GM18517 (cell line): ENCODE results near the gene PPP1R1A.

Experiments used
- ATAC-seq: cut with Tn5 transposase; IDR thresholded peaks from one replicate; pipeline ENCODE4 v1.9.1; 2021; ENCODE audit warnings: mild to moderate bottlenecking, moderate library complexity; ENCODE audit not compliant: unreplicated experiment

The PPP1R1A gene

GRCh38 chr12:54588110-54588889 is at the start of gene PPP1R1A:
PPP1R1A (minus strand) TSS chr12:54588659; CDS start chr12:54588488, 171 bp downstream.
- ATAC-seq = no peak

- no peak for ATAC-seq
These were observed 46.3 kb upstream of the PPP1R1A start, which contains the start of gene LACRT for GRCh38 chr12:54634795-54635194. LACRT (minus strand) TSS chr12:54634895; CDS start chr12:54634841, 54 bp downstream.

- ATAC-seq = no peak
These were observed 43.7 kb upstream of the PPP1R1A start for GRCh38 chr12:54631988-54632728.

GRCh38 chr12:54631551-54631950 is 43.1 kb upstream of the PPP1R1A start:
- ATAC-seq = no peak

GRCh38 chr12:54629925-54630324 is 41.5 kb upstream of the PPP1R1A start:
- no peak for ATAC-seq

GRCh38 chr12:54628186-54628846 is 39.9 kb upstream of the PPP1R1A start:
- no peak for ATAC-seq

GRCh38 chr12:54627304-54627703 is 38.8 kb upstream of the PPP1R1A start:
- ATAC-seq = no peak

- no peak for ATAC-seq
These were observed 37.1 kb upstream of the PPP1R1A start for GRCh38 chr12:54625598-54625997.

GRCh38 chr12:54624315-54625279 is 36.1 kb upstream of the PPP1R1A start:
- no peak for ATAC-seq

- no peak for ATAC-seq
These were observed 34.2 kb upstream of the PPP1R1A start for GRCh38 chr12:54622463-54623183.

GRCh38 chr12:54616933-54617680 is 28.6 kb upstream of the PPP1R1A start:
- no peak for ATAC-seq

GRCh38 chr12:54612225-54612750 is 23.8 kb upstream of the PPP1R1A start:
- ATAC-seq = no peak

- no peak for ATAC-seq
These were observed 23.3 kb upstream of the PPP1R1A start for GRCh38 chr12:54611715-54612149.

- no peak for ATAC-seq
These were observed 20.3 kb upstream of the PPP1R1A start for GRCh38 chr12:54608769-54609168.

GRCh38 chr12:54608156-54608555 is 19.7 kb upstream of the PPP1R1A start:
- no peak for ATAC-seq

- ATAC-seq = no peak
These were observed 18.1 kb upstream of the PPP1R1A start for GRCh38 chr12:54606556-54606955.

GRCh38 chr12:54605138-54605970 is 16.9 kb upstream of the PPP1R1A start:
- ATAC-seq = no peak

- ATAC-seq = no peak
These were observed 16.0 kb upstream of the PPP1R1A start for GRCh38 chr12:54604436-54604835.
